Fibroblast of lung (primary cell): ENCODE data around the gene CENPK. TPM values are rescaled to one million over a fixed set of nuclear protein-coding genes. Genes with fewer than 3 reads are reported as not detected.
A peak's percentile ranks its signal among the peaks of the same experiment; 100 is the strongest.

ENCODE experiments used
- DNase-seq, 2 donors: peaks; one replicate each; pipeline versions ENCODE4 v3.0.0 to v3.0.0-alpha.2; 2010; ENCODE audit warnings: low read depth in 2 of 2
- H2AFZ ChIP-seq: 2 replicates; pipeline ENCODE4 v1.5.1; 2012; ENCODE audit warnings: low read length, control low read depth, inconsistent platforms
- H3K27ac ChIP-seq: 2 replicates; pipeline ENCODE4 v1.5.1; 2011; ENCODE audit warnings: low read length, control low read depth; ENCODE audit not compliant: insufficient read depth
- H3K27me3 ChIP-seq: 2 replicates; pipeline ENCODE4 v1.5.1; 2011; ENCODE audit warnings: mild to moderate bottlenecking, low read length; ENCODE audit not compliant: control insufficient read depth, insufficient read depth
- H3K36me3 ChIP-seq: 2 replicates; pipeline ENCODE4 v1.5.1; 2011; ENCODE audit warnings: low read length; ENCODE audit not compliant: control insufficient read depth, insufficient read depth
- H3K4me1 ChIP-seq: 2 replicates; pipeline ENCODE4 v1.5.1; 2011; ENCODE audit warnings: low read length; ENCODE audit not compliant: control insufficient read depth, insufficient read depth; ENCODE audit errors: extremely low read depth
- H3K4me2 ChIP-seq: 2 replicates; pipeline ENCODE4 v1.5.1; 2011; ENCODE audit warnings: low read length, control low read depth; ENCODE audit not compliant: insufficient read depth; ENCODE audit errors: extremely low read depth
- H3K4me3 ChIP-seq, 4 experiments: fragments of 200-600 bp in 1 of 4; sonication (generic) in 1 of 4; replicated peaks in 1 of 4; 2 replicates each; pipeline ENCODE4 v1.5.1; 2011 to 2016; ENCODE audit warnings: low read length in 4 of 4, low read depth in 3 of 4, mild to moderate bottlenecking in 3 of 4, control low read depth in 2 of 4, inconsistent platforms in 1 of 4, mixed read lengths in 1 of 4; ENCODE audit not compliant: insufficient read depth in 1 of 4; ENCODE audit errors: control extremely low read depth in 1 of 4
- H3K79me2 ChIP-seq: 2 replicates; pipeline ENCODE4 v1.5.1; 2012; ENCODE audit warnings: mild to moderate bottlenecking, low read length, inconsistent platforms; ENCODE audit not compliant: control insufficient read depth, insufficient read depth
- H3K9ac ChIP-seq: 2 replicates; pipeline ENCODE4 v1.5.1; 2011; ENCODE audit warnings: mild to moderate bottlenecking, low read length, control low read depth; ENCODE audit not compliant: insufficient read depth
- H3K9me3 ChIP-seq: 2 replicates; pipeline ENCODE4 v1.5.1; 2012; ENCODE audit warnings: low read depth, low read length; ENCODE audit not compliant: control insufficient read depth, insufficient read depth
- H4K20me1 ChIP-seq: 2 replicates; pipeline ENCODE4 v1.5.1; 2011; ENCODE audit warnings: low read length; ENCODE audit not compliant: control insufficient read depth, insufficient read depth; ENCODE audit errors: extremely low read depth
- EZH2 ChIP-seq: IDR thresholded peaks from 2 replicates; pipeline ENCODE4 v1.5.1; 2012; ENCODE audit warnings: low read length, control low read depth, mild to moderate bottlenecking; ENCODE audit errors: missing control alignments
- polyA minus RNA-seq: library from RNA; depleted of rRNA, polyadenylated mRNA; stranded (reverse); fragments of >200 nt; gene quantifications from 2 replicates; pipeline ENCODE4 v1.2.3, GENCODE V29; 2011; ENCODE audit warnings: low replicate concordance
- polyA plus RNA-seq, 2 donors: library from polyadenylated mRNA; depleted of rRNA in 1 of 2; stranded (reverse) in 1 of 2; unstranded in 1 of 2; fragments of >200 nt; gene quantifications; 2 replicates each; pipeline ENCODE4 v1.2.1, GENCODE V29; 2011 to 2012; ENCODE audit warnings: missing spikeins in 1 of 2
- total RNA-seq: library from RNA; depleted of rRNA; stranded (reverse); fragments of >200 nt; gene quantifications from 2 replicates; pipeline ENCODE4 v1.2.1, GENCODE V29; 2014
- TF ChIP-seq, protein P1 (sequence below), 2 donors: IDR thresholded peaks in 1 of 2; conservative IDR thresholded peaks in 1 of 2; 1 replicate in 1 of 2; 2 replicates in 1 of 2; pipeline ENCODE4 v1.5.1; 2011 to 2012; ENCODE audit warnings: low read length in 2 of 2, control low read depth in 1 of 2, inconsistent platforms in 1 of 2, low read depth in 1 of 2, mild to moderate bottlenecking in 1 of 2

Gene CENPK, protein sequence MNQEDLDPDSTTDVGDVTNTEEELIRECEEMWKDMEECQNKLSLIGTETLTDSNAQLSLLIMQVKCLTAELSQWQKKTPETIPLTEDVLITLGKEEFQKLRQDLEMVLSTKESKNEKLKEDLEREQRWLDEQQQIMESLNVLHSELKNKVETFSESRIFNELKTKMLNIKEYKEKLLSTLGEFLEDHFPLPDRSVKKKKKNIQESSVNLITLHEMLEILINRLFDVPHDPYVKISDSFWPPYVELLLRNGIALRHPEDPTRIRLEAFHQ
- total RNA-seq (4.9 and 7.1 TPM in 2 replicates), polyA plus RNA-seq (11.2 and 16.0 TPM in 2 replicates), polyA minus RNA-seq (3.5 TPM in 1 of 2 replicates, not detected in the other)
- 9.0 and 12.7 TPM in 2 replicates for polyA plus RNA-seq (2012)

DNA sequence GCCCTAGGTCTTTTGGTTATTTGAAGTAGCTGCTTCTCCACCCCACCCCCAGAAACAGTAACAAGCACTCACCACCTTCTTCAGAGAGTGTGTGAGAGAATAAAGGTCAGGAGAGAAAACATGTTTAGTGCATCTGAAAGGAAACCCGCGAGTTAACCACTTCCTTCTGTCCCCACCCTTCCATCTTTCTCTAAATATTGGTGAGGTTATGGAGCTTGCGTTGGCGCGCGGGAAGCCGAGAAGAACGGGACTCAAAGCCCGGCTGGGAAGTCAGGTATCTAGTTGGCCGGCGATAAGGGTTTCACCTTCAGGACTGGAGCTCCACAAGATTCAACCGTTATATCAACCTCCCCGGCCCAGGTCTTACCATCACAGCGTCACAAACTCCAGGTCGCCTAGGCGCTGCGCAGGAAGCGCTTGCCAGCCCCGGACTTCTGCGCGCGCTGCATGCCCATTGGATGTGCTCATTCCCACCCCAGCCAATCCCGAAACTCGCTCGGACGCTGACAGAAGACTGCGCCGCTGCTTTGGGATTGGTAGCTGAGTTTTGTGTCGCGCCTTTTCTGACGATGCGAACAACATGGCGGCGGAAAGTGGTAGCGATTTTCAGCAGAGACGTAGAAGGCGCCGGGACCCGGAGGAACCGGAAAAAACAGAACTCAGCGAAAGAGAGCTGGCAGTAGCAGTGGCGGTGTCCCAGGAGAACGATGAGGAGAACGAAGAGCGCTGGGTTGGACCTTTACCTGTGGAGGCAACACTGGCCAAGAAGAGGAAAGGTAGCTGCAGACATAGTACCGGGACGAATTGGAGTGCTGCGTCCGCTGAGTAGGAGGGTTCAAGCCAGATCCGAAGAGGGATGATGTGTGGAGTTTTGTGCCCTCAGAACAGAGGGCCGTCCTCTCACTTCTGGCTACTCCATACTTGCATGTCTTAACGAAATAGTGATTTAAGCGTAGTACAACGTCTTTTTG, at the start of gene CENPK, which contains the start of gene PPWD1:
Gene CENPK, minus strand, starts transcription at position 438 of the 971 bp plus-strand sequence. CDS start 8,261 bp downstream, outside the sequence.
Gene PPWD1, plus strand, starts transcription at position 566 of the 971 bp plus-strand sequence. Its CDS starts 15 bp downstream, at position 581.
- H3K4me2 ChIP-seq, result peak within 1 kb of the TSS; percentile 92
- H3K9me3 ChIP-seq, result no peaks in the 10 kb centered on the region
- H3K27me3 ChIP-seq, result no peaks in the 10 kb centered on the region
- H3K4me1 ChIP-seq, result no peaks in the 10 kb centered on the region
- peaks cover 53% of the 10 kb centered on the region for H3K79me2 ChIP-seq
- H4K20me1 ChIP-seq, result no peaks in the 10 kb centered on the region
- TF ChIP-seq, protein P1, sequence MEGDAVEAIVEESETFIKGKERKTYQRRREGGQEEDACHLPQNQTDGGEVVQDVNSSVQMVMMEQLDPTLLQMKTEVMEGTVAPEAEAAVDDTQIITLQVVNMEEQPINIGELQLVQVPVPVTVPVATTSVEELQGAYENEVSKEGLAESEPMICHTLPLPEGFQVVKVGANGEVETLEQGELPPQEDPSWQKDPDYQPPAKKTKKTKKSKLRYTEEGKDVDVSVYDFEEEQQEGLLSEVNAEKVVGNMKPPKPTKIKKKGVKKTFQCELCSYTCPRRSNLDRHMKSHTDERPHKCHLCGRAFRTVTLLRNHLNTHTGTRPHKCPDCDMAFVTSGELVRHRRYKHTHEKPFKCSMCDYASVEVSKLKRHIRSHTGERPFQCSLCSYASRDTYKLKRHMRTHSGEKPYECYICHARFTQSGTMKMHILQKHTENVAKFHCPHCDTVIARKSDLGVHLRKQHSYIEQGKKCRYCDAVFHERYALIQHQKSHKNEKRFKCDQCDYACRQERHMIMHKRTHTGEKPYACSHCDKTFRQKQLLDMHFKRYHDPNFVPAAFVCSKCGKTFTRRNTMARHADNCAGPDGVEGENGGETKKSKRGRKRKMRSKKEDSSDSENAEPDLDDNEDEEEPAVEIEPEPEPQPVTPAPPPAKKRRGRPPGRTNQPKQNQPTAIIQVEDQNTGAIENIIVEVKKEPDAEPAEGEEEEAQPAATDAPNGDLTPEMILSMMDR (conservative IDR thresholded peaks at IDR 0.05 in 1 of 2, IDR thresholded peaks at IDR 0.05 in 1 of 2; ENCODE audit: low read depth in 1 of 2, low read length in 2 of 2), result no peak
- TF ChIP-seq EZH2, result no peak
- H2AFZ ChIP-seq, result peak within 1 kb of the TSS; percentile 95
- peak within 1 kb of the TSS; percentile 87 for H3K27ac ChIP-seq
- H3K9ac ChIP-seq, result peak within 1 kb of the TSS; percentile 75
- H3K36me3 ChIP-seq, result no peaks in the 10 kb centered on the region
- peak; percentile 94 to 95 for DNase-seq
- H3K4me3 ChIP-seq, result peak within 1 kb of the TSS; percentile 91 to 100 (median 96)

DNA sequence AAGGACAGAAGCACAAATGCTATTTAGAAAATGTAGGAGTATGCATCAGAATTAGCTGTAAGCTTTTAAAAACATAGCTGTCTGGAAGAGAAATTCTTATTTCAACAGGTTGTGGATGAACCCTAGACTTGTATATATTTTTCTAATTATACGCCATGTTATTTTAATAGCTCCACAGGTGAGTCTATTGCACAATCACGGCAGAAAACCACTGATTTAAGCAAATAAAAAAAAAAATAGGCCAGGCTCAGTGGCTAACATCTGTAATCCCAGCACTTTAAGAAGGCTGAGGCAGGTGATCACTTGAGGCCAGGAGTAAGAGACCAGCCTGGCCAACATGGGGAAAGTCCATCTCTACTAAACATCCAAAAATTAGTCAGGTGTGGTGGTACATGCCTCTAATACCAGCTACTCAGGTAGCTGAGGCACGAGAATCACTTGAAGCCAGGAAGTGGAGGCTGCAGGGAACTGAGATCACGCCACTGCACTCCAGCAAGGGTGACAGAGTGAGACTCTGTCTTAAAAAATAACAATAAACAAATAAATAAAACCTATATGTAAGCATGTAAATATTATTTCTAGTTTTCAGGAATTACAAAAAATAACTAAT, 49.4 kb upstream of the CENPK start:
- no peaks in the 10 kb centered on the region for H4K20me1 ChIP-seq
- H3K4me1 ChIP-seq, result no peaks in the 10 kb centered on the region
- peaks cover 5% of the 10 kb centered on the region for H3K36me3 ChIP-seq
- no peak overlapping the region for H2AFZ ChIP-seq
- H3K79me2 ChIP-seq, result no peaks in the 10 kb centered on the region
- no peak overlapping the region for H3K4me2 ChIP-seq
- H3K4me3 ChIP-seq, result no peak overlapping the region
- no peak for DNase-seq
- no peaks in the 10 kb centered on the region for H3K27me3 ChIP-seq
- no peak overlapping the region for H3K27ac ChIP-seq
- H3K9me3 ChIP-seq, result no peaks in the 10 kb centered on the region
- no peak overlapping the region for H3K9ac ChIP-seq
- TF ChIP-seq, protein P1 (conservative IDR thresholded peaks at IDR 0.05 in 1 of 2, IDR thresholded peaks at IDR 0.05 in 1 of 2; ENCODE audit: low read depth in 1 of 2, low read length in 2 of 2), result no peak
- TF ChIP-seq EZH2, result no peak
